Activated CD8-positive, alpha-beta memory T cell treated with anti-CD3 and anti-CD28 coated beads, Interleukin-2, amount 50 U/mL, for 24 hours (primary cell): ENCODE results near the gene NPR1.
"Not testable (repeated sequence)": the region's sequence is repeated elsewhere in the genome, so short reads cannot be mapped to it uniquely, and the experiment has no call there.

Experiments
- DNase-seq: peaks from one replicate; pipeline ENCODE4 v3.0.0-alpha.2; 2020; ENCODE audit errors: extremely low read depth

The NPR1 gene

DNA sequence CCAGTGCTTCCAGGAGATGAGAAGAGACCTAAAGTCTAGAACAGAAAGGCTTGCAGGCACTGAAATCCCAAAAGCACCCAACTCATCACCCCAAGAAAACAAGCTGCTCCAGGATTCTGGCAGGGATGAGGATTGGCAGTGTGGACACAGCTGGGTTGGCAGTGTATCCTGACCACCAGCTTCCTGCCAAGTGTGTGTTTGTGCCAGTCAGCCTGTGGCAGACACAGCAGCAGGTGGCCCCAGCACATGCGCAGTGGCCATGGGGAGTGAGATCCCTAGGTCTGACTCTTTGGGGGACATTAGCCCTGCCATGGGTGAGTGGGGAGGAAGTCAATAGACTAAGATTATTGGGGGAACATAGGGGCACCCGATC is 28.6 kb upstream of the NPR1 start:
- DNase-seq = no peak

DNA sequence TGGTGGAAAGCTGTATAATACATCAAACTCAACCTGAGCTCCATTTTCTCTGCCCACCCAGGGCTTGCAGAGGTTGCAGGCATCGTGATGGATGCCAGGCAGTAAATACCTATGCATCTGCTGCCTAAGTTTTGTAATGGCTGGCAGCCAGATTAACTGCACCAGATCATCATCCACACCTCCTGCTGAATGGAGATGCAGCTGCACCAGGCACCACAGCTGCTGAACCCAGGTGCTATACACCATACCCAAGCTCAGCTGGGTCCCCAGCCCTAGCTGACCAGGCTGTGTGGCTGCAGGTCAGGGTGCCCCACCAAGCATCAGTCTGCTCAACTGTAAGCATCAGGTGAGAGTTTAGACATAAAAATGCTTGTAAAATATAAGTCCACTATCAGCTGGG is 26.7 kb upstream of the NPR1 start:
- DNase-seq = no peak

DNA sequence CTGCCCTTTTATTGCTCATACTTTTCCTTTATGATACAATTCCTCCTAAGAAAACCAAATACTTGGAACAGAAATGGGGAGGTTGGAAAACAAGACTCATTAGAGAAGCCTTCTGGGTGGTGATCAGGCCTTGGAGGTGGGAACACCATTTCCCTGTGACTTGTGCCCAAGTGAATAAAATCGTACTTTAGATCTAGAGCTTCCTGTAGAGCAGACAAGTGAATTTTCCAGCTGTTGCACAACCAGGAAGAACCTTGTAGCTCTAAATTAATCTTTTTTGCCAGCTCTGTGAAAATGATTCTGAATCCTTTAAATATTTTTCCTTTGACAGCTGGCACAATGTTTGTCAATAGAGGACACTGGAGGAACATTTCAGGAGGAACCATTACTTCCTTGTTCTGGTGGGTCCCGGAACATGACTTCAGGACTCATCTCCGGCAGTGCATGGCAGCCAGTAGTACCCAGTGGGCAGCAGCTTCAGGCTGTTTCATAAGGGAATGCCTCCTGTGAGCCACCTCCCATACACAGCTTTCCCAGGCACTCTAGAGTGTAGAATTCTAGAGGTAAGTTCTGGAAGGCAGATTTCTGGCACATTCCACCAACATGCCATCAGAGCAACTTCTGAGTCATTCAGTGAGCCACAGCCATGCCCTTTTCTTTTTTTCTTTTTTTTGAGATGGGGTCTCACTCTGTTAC is 25.5 kb upstream of the NPR1 start:
- no peak for DNase-seq

DNA sequence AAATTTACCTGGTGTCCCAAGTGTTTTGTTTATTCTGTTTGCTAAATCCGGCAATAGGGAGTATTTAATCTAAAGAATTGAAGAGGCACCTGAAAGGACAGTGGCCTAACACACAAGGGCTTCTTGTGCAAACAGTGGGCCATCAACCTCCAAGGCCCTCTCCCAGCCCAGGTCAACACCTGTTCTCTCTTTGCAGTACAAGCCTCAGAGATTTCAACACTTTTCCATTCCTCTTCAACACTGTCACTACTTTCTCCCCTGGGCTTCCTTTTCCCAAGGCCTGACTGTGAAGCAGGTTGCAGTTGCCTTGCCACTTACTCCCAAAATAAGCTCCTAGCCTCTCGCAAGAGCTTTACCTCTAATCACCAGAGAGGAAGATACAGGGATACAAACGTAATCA is 23.2 kb upstream of the NPR1 start:
- DNase-seq = no peak

DNA sequence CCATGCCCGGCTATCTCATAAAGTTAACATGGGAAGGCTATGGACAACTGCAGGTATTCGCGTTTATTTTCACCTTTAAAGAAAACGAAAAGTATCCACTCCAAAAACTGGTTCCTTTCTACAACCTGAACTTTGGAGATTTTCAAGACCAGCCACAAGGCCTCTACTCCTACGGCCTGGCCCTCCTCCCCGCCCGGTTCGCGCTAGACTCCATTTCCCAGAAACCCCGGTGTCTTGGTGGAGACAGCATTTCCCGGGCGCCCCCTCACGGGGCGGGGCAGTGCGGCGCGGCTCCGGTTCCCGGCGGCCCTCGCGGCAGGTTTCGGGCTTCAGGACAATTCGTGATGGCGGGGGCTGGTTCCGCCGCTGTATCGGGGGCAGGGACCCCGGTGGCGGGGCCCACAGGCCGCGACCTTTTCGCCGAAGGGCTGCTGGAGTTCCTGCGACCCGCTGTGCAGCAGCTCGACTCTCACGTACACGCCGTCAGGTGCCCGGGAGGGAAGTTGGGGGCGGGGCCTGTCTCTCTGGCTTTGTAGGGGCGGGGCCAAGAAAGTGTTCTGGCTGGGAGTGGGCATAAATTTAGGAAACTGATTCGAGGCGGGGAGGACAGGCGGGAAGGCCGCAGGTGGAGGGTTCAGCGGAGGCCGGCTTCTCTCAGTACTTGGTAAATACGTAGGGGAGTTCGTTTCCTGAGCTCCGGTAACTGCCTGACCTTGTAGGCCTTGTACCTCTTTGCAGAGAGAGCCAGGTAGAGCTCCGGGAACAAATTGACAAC is 19.9 kb upstream of the NPR1 start, which contains the start of gene SNAPIN:
TSS of gene SNAPIN (plus strand) at position 304 of the 775 bp plus-strand sequence. CDS start at position 345, 41 bp downstream.
- peak; percentile 80 for DNase-seq

DNA sequence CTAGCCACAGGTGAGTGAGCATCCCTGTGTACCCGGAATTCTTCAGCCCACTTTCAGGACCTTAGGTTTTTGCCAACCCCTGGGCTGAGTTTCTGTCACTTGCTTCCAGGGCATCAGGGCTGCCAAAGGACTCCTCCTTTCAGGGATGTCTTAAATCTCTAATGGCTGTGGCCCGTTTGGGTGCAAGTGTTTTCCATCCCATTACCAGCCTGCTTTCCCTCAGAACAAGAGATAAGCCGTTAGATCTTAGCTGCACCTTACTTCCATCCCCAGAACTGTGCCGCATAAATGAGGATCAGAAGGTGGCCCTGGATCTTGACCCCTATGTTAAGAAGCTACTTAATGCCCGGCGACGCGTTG is 19.3 kb upstream of the NPR1 start:
- DNase-seq = no peak

DNA sequence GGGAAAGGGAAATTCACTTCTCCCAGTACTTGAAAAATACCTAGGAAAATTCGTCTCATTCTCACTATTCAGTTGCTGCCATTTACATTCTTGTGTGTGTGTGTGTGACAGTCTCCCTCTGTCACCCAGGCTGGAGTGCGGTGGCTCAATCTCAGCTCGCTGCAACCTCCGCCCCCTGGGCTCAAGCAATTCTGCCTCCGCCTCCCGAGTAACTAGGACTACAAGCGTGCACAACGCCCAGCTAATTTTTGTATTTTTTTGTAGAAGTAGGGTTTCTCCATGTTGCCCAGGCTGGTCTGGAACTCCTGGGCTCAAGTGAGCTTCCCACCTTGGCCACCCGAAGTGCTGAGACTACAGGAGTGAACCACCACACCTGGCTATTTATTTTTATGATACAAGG is 18.8 kb upstream of the NPR1 start:
- no peak for DNase-seq

DNA sequence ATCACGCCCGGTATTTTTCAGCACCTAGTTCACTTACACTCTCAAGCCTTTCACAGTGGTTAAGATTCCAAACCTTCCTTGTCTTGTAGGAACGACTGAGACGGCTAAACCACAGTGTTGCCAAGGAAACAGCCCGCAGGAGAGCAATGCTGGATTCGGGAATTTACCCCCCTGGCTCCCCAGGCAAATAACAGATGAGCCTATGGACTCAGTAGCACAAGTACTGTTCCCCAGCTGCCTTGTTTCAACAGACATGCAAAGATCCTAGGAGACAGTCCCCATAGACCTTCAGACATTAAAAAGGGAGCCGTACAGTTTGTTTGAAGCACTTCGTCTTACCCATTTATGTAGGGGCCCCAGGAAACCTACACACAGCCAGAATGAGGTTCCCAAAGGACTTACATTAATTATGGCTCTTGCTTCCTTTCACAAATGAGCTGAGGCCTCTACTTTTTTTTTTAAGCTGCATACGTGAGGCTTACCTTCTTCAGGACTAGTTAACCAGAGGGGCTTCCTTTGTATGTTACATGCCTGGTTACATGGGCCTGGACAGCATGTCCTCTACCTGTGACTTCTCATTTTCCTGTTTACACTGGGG is 17.3 kb upstream of the NPR1 start:
- DNase-seq = no peak

DNA sequence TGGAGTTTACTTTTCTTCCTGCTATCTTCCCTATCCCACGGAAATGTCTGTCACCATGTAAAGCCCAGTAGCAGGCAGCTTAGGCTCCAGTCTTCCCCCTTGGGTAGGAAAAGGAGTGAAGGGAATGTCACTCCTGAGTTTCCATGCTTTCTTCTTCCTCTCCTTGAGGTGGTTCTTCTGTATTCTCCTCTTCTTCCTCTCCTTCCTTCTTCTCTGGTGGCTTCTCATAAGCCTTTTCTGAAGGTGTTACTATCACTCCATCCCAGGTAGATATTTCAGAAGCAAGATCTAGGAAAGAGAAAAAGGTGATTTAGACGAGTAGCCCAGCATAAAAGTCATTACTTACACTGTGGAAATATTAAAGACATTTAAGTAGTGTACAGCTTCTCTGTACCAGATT is 16.2 kb upstream of the NPR1 start:
- no peak for DNase-seq

DNA sequence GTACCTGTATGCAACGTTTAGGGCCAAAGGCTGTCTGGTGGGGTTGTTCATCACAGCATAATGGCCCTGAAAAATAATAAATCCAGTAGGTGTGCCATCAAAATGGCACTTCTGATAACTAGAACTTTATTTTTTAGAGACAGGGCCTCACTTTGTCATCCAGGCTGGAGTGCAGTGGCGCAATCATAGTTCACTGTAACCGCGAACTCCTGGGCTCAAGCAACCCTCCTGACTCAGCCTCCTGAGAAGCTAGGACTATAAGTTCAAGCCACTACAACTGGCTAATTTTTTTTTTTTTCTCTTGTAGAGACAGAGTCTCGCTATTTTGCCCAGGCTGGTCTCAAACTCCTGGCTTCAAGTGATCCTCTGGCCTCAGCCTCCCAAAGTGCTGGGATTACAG is 15.3 kb upstream of the NPR1 start:
- no peak for DNase-seq

DNA sequence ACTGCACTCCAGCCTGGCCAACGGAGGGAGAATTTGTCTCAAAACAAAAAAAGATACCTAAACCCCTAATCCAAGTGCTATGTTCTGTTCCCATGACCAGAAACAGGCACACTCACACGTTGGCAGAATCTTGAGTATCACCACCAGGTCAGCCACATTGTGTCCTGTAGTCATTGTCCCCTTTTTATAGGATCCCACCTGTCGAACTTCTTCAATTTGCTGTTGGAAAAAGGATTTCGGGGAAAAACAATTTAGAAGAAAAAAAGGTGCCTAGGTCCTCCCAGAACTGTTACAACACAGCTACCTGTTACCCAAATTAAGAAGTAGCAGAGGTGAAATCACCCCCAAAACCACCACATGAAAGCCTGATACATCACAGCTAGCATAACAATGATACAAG is 11.0 kb upstream of the NPR1 start:
- no peak for DNase-seq

DNA sequence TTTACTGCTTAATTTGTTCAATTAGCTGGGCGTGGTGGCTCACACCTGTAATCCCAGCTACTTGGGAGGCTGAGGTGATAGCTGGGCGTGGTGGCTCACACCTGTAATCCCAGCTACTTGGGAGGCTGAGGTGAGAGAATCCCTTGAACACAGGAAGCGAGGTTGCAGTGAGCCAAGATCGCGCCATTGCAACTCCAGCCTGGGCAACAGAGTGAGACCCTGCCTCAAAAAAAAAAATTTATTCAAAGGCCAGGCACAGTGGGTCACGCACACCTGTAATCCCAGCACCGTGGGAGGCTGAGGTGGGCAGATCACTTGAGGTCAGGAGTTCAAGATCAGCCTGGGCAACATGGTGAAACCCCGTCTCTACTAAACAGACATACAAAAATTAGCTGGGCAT is 9.8 kb upstream of the NPR1 start:
- DNase-seq = not testable (repeated sequence)

DNA sequence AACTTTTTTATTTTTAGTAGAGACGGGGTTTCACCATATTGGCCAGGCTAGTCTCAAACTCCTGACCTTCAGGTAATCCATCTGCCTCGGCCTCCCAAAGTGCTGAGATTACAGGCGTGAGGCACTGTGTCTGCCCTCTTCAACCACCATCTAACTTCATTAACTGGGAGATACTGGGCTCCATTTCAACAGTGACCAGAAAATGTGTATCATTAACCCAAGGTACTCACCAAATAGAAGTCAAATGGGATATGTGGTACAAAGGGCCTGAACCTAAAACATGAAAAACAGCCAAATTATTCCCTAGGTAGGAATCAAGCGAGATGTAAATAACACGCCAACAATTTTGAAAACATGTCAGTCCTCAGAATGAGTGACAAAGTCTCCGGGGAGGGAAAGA is 8.9 kb upstream of the NPR1 start:
- DNase-seq = no peak

DNA sequence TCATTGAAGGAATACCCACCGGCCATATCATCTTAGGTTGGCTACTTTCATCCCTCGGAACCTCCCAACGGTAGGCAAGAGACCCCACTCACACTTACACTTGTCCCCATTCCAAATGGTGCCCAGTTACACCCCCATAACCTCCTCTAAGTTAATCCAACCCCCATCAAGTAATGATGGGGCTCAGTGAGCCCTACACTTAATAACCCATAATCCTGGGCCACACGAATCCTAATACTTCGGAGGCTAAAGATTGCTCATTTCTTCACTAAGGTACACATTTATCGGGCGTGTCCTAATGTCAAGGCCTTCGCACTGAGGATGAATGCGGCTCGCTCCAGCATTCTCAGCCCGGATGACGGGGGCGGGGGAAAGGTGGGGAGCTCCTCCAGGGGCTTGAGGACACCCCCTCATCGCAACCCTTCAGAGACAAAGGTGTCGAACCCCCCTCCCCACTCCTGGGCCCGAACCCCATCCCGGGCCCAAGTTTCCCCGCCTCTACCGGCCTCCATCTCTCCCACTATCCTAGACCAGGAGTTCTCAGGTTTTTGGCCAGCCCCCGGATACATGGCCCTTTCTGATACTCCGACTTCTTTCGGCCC is 8.1 kb upstream of the NPR1 start:
- no peak for DNase-seq

DNA sequence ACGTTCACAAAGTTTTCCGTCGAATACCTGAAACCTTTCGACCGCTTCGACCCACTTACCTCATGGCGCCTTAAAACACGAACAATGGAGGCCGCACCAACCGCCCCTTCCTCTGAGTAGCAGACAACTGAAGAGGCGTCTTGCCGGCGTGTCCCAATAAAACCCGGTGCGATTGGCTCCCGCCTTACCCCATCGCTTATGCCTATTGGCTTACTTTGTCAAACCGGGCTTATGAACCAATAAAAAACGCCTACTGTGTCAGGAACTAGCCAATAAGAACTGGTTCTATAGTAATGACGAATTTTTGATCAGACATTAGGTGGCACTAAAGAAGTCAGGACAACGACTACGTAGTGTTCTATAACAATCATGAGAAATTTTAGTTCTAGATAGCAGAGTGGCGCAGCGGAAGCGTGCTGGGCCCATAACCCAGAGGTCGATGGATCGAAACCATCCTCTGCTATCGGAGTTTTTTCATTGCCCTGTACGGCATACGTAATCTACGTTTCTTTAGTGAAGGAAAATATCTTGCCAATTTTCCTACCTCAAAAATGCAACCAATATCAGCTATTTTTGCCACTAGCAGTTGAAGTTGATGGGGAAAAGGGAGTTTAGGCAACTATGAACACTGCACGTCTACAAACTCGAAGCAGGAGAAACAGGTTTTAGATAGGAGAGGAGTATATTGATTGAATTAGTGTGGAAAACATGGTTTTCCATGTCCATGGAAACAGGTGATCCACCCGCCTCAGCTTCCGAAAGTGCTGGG is 7.4 kb upstream of the NPR1 start, which contains the start of gene ILF2:
TSS of gene ILF2 (minus strand) at position 135 of the 769 bp plus-strand sequence. CDS start at position 64, 71 bp downstream.
- DNase-seq = peak; percentile 92

DNA sequence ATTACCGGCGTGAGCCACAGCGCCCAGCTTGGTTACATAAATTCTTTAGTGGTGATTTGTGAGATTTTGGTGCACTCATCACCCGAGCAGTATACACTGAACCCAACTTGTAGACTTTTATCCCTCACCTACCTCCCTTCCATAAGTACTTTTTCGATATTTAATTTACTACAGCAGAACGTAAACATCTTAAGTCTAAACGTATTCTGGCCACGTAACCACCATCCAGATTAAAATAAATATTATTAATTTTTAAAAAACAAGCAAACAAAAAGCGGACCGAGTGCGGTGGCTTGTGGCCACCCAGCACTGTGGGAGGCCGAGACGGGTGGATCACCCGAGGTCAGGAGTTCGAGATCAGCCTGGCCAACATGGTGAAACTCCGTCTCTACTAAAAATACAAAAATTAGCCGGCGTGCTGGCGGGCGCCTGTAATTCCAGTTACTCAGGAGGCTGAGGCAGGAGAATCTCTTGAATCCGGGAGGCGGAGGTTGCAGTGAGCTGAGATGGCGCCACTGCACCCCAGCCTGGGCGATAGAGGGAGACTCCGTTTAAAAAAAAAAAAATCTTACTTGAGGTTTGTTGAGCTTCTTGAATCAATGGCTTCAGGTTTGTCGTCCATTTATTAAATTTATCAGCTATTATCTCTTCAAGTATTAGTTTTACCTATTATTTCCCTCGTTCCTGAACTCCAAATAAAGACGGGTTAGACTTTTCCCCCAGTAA is 6.7 kb upstream of the NPR1 start:
- DNase-seq = not testable (repeated sequence)

DNA sequence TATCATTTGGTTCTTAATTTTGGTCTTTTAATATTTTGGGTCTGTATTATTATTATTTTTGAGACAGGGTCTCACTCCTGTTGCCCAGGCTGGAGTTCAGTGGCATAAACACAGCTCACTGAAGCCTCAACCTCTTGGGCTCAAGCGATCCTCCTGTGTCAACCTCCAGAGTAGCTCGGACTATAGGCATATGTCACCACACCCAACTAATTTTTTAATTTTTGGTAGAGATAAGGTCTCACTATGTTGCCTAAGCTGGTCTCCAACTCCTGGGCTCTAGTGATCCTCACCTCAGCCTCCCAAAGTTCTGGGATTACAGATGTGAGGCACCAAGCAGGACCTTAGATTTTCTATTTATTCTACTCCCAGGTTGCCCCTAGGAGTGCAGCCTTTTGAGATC is 5.0 kb upstream of the NPR1 start:
- no peak for DNase-seq

DNA sequence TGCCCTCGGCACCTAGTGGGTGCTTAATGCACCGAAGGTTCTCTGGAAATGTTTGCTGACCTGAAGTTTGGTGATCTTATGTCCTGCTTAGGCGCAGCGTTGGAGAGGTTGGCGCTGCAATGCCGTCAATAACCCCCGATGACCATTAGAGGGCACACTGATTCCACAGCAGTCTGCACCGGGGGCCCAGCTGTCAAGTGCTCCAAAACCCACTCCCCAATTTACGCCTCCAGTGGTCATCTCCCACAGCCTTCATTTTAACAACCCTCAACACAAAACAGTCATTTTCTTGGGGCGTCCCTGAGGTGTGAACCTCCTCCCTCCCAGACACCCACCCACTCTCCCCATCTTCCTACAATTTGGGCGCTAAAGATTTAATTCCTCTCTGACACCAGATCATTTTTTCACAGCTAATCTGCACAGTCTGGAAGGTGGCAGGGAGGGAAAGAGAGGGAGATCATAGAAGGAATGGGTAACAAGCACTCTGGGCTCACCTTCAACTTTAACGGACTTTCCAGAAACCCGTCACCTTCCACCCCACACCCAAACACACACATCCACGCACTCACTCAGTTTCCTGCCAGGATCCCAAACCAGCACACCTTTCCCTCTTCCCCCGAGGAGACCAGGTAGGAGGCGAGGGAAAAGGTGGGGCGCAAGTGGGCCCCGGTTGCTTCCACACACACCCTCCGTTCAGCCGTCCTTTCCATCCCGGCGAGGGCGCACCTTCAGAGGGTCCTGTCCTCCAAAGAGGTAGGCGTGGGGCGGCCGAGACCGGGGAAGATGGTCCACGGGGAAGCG is 570 bp upstream of the NPR1 start:
- DNase-seq = no peak

DNA sequence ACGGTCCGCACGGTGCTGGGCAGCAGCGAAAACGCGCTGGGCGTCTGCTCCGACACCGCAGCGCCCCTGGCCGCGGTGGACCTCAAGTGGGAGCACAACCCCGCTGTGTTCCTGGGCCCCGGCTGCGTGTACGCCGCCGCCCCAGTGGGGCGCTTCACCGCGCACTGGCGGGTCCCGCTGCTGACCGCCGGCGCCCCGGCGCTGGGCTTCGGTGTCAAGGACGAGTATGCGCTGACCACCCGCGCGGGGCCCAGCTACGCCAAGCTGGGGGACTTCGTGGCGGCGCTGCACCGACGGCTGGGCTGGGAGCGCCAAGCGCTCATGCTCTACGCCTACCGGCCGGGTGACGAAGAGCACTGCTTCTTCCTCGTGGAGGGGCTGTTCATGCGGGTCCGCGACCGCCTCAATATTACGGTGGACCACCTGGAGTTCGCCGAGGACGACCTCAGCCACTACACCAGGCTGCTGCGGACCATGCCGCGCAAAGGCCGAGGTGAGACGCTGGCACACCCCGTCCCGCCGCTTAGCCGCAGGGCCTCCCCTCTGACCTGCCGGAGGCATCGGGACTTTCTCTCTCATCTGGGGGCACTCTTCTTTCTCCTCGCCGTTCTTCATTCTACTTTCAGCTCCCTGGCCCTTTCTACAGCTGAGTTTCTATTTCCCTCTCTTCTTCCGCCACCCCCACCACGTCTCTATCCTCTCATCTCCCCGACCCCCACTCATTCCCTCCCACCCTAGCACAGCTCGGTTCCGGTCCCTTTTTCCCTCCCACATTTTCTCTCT is 1.0 kb downstream of the NPR1 start:
- no peak for DNase-seq

DNA sequence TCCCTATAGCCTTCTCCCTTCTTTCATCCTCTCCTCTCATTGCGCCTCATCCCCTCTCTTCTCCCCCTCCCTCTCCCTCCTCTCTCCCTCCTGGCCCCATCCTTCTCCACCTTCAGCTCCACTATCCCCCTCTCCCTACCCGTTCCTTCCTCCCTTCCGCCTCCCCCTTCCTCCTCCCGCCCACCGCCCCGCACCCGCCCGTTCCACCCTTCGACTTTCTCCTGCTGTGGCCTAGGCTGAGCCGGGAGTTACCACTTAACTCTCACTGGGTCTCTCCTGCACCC is 1.6 kb downstream of the NPR1 start:
- no peak for DNase-seq
